H9 (cell line): ENCODE data around the gene CDHR2. TPM values are rescaled to one million over a fixed set of nuclear protein-coding genes. Genes with fewer than 3 reads are reported as not detected.

Experiments
- DNase-seq: peaks from one replicate; pipeline ENCODE4 v3.0.0-alpha.2; 2017
- H2AFZ ChIP-seq: one replicate; pipeline ENCODE4 v1.6.1; 2013; ENCODE audit warnings: mild to moderate bottlenecking, low read length, control low read depth, moderate library complexity
- H2AK5ac ChIP-seq: 2 replicates; pipeline ENCODE4 v1.6.1; 2013; ENCODE audit warnings: low read length, control low read depth, mixed read lengths; ENCODE audit not compliant: insufficient read length
- H2BK120ac ChIP-seq: one replicate; pipeline ENCODE4 v1.6.1; 2013; ENCODE audit warnings: low read depth, mild to moderate bottlenecking, low read length, control low read depth, inconsistent platforms; ENCODE audit not compliant: poor library complexity, severe bottlenecking
- H2BK12ac ChIP-seq: 2 replicates; pipeline ENCODE4 v1.6.1; 2013; ENCODE audit warnings: low read length, control low read depth, mixed read lengths, low read depth; ENCODE audit not compliant: insufficient read length
- H2BK15ac ChIP-seq: 2 replicates; pipeline ENCODE4 v1.6.1; 2013; ENCODE audit warnings: low read depth, low read length, control low read depth
- H2BK20ac ChIP-seq: one replicate; pipeline ENCODE4 v1.6.1; 2013; ENCODE audit warnings: low read depth, mild to moderate bottlenecking, low read length, control low read depth, inconsistent platforms; ENCODE audit not compliant: poor library complexity, severe bottlenecking
- H2BK5ac ChIP-seq: 2 replicates; pipeline ENCODE4 v1.6.1; 2013; ENCODE audit warnings: low read length, control low read depth, mixed read lengths; ENCODE audit not compliant: insufficient read length
- H3K14ac ChIP-seq: 2 replicates; pipeline ENCODE4 v1.6.1; 2013; ENCODE audit warnings: low read length, control low read depth; ENCODE audit not compliant: insufficient read depth
- H3K18ac ChIP-seq: 2 replicates; pipeline ENCODE4 v1.6.1; 2013; ENCODE audit warnings: low read depth, mild to moderate bottlenecking, mixed read lengths, low read length, control low read depth; ENCODE audit not compliant: insufficient read length
- H3K23ac ChIP-seq: 2 replicates; pipeline ENCODE4 v1.6.1; 2013; ENCODE audit warnings: low read length, control low read depth, mixed read lengths, low read depth; ENCODE audit not compliant: insufficient read length
- H3K23me2 ChIP-seq: 2 replicates; pipeline ENCODE4 v1.6.1; 2013; ENCODE audit warnings: low read depth, mild to moderate bottlenecking, mixed read lengths, low read length, control low read depth; ENCODE audit not compliant: insufficient read length, poor library complexity, severe bottlenecking
- H3K27ac ChIP-seq: 2 replicates; pipeline ENCODE4 v1.5.1; 2013; ENCODE audit warnings: low read length, control low read depth, mixed read lengths, low read depth; ENCODE audit not compliant: insufficient read length
- H3K27me3 ChIP-seq: 2 replicates; pipeline ENCODE4 v1.6.1; 2013; ENCODE audit warnings: low read length, control low read depth, inconsistent platforms; ENCODE audit not compliant: insufficient read depth
- H3K4ac ChIP-seq: 2 replicates; pipeline ENCODE4 v1.6.1; 2013; ENCODE audit warnings: low read depth, mild to moderate bottlenecking, control low read depth, inconsistent platforms, low read length, moderate library complexity
- H3K4me1 ChIP-seq: 2 replicates; pipeline ENCODE4 v1.6.1; 2013; ENCODE audit warnings: low read length, control low read depth, inconsistent platforms; ENCODE audit not compliant: insufficient read depth
- H3K4me2 ChIP-seq: 2 replicates; pipeline ENCODE4 v1.6.1; 2013; ENCODE audit warnings: low read length, control low read depth, mixed read lengths; ENCODE audit not compliant: insufficient read length, insufficient read depth
- H3K56ac ChIP-seq: 2 replicates; pipeline ENCODE4 v1.6.1; 2013; ENCODE audit warnings: low read depth, mild to moderate bottlenecking, mixed read lengths, low read length, control low read depth; ENCODE audit not compliant: insufficient read length
- H3K79me1 ChIP-seq: 2 replicates; pipeline ENCODE4 v1.6.1; 2013; ENCODE audit warnings: low read depth, mild to moderate bottlenecking, moderate library complexity, low read length, control low read depth, inconsistent platforms; ENCODE audit not compliant: insufficient read depth, poor library complexity, severe bottlenecking
- H3K79me2 ChIP-seq: 2 replicates; pipeline ENCODE4 v1.6.1; 2013; ENCODE audit warnings: low read length, control low read depth, inconsistent platforms; ENCODE audit not compliant: insufficient read depth
- H3K9ac ChIP-seq: 2 replicates; pipeline ENCODE4 v1.6.1; 2013; ENCODE audit warnings: low read length, control low read depth, mixed read lengths; ENCODE audit not compliant: insufficient read length; ENCODE audit errors: extremely low read depth
- H3K9me3 ChIP-seq: one replicate; pipeline ENCODE4 v1.6.1; 2013; ENCODE audit warnings: low read depth, low read length, inconsistent platforms; ENCODE audit not compliant: control insufficient read depth
- H3T11ph ChIP-seq: one replicate; pipeline ENCODE4 v1.6.1; 2013; ENCODE audit warnings: mild to moderate bottlenecking, low read length, control low read depth, inconsistent platforms
- H4K20me1 ChIP-seq: one replicate; pipeline ENCODE4 v1.6.1; 2013; ENCODE audit not compliant: control insufficient read depth, insufficient read length, insufficient read depth
- H4K5ac ChIP-seq: 2 replicates; pipeline ENCODE4 v1.6.1; 2013; ENCODE audit warnings: low read depth, mild to moderate bottlenecking, mixed read lengths, low read length, control low read depth; ENCODE audit not compliant: insufficient read length
- H4K8ac ChIP-seq: replicated peaks from 2 replicates; pipeline ENCODE4 v1.6.1; 2013; ENCODE audit warnings: low read length, control low read depth, mixed read lengths, low read depth; ENCODE audit not compliant: insufficient read length
- H4K91ac ChIP-seq: 2 replicates; pipeline ENCODE4 v1.6.1; 2013; ENCODE audit warnings: low read depth, mild to moderate bottlenecking, moderate library complexity, mixed read lengths, low read length, control low read depth; ENCODE audit not compliant: insufficient read length
- H3K27ac Mint-ChIP-seq, 3 experiments: 2 replicates in 2 of 3; 3 replicates in 1 of 3; pipeline ENCODE4 v1.8.0; 2020 to 2021; ENCODE audit warnings: mixed read lengths in 3 of 3, mild to moderate bottlenecking in 1 of 3, moderate library complexity in 1 of 3
- H3K27me3 Mint-ChIP-seq: 2 replicates; pipeline ENCODE4 v1.8.0; 2021; ENCODE audit warnings: low read depth, mild to moderate bottlenecking, moderate library complexity, mixed read lengths
- H3K36me3 Mint-ChIP-seq, 3 experiments: 2 replicates in 2 of 3; 3 replicates in 1 of 3; pipeline ENCODE4 v1.8.0; 2020 to 2021; ENCODE audit warnings: low read depth in 3 of 3, mixed read lengths in 3 of 3; ENCODE audit not compliant: insufficient read depth in 1 of 3
- H3K4me1 Mint-ChIP-seq, 2 experiments: 2 replicates each; pipeline ENCODE4 v1.8.0; 2020; ENCODE audit warnings: mixed read lengths in 2 of 2
- H3K4me3 Mint-ChIP-seq, 2 experiments: 2 replicates in 1 of 2; 3 replicates in 1 of 2; pipeline ENCODE4 v1.8.0; 2020 to 2021; ENCODE audit warnings: mild to moderate bottlenecking in 2 of 2, mixed read lengths in 2 of 2, moderate library complexity in 1 of 2
- H3K9me3 Mint-ChIP-seq, 2 experiments: 2 replicates in 1 of 2; 3 replicates in 1 of 2; pipeline ENCODE4 v1.8.0; 2020; ENCODE audit warnings: mild to moderate bottlenecking in 2 of 2, mixed read lengths in 2 of 2, moderate library complexity in 1 of 2
- WGBS: extraction: QIAGEN DNeasy Blood & Tissue Kit; methylation state at CpG from one replicate; pipeline ENCODE4 v1.1.7; 2013; ENCODE audit warnings: missing lambda C conversion rate, low lambda C conversion rate, mixed read lengths; ENCODE audit not compliant: insufficient read length; ENCODE audit errors: extremely low coverage; 5-methylcytosine and 5-hydroxymethylcytosine counted together
- total RNA-seq: library from RNA; stranded (reverse); gene quantifications from 2 replicates; pipeline ENCODE4 v1.2.1, GENCODE V29; 2021
- TF ChIP-seq, protein P1 (sequence below): fragments of 200-600 bp; sonication (generic); conservative IDR thresholded peaks from 3 replicates; pipeline ENCODE4 v1.8.0; 2021; ENCODE audit warnings: antibody characterized with exemption, mild to moderate bottlenecking

The CDHR2 gene
- total RNA-seq, 1 experiment from 2014 or later: 0.90 TPM

DNA sequence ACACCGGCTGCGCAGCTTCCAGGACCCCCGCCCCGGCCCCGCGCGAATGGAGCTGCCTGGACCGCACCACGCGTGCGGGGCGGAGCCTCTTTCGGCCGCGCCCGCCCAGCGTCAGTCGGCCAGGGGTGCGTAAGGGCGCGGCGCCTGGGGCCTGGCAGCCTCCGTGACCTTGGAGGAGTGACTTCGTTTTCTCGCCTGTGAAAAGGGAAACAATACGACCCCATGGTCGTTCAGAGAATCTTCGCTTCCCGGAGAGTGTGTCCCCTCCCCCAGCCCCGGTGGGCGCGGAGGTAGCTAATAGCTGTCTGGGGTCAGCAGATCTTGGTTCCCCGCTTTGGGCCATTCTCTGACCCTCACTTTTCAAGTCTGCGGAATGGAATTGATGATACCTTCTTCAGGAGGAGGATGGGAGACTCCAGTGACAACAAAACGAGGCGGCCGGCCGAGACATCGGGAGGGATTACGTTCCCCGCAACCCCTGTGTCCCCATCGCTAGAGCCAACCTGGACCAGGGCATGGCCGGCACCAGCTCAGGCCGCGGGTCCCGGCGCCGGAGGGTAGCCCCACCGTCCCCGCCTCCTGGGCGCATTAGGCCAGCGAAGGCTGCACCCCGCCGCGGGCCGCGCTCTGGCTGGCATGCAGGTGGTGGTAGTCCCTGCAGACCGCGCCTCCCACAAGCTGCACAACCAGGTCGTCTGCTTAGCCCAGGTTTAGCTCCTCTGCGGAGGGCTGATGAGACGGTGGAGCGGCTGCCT is 5.5 kb upstream of the CDHR2 start:
- no peak overlapping the region for H2AK5ac ChIP-seq
- no peak overlapping the region for H3K18ac ChIP-seq
- H3K27me3 Mint-ChIP-seq: peaks cover 3% of the 10 kb centered on the region; the same call in 1 of the 2 replicates
- TF ChIP-seq, protein P1, sequence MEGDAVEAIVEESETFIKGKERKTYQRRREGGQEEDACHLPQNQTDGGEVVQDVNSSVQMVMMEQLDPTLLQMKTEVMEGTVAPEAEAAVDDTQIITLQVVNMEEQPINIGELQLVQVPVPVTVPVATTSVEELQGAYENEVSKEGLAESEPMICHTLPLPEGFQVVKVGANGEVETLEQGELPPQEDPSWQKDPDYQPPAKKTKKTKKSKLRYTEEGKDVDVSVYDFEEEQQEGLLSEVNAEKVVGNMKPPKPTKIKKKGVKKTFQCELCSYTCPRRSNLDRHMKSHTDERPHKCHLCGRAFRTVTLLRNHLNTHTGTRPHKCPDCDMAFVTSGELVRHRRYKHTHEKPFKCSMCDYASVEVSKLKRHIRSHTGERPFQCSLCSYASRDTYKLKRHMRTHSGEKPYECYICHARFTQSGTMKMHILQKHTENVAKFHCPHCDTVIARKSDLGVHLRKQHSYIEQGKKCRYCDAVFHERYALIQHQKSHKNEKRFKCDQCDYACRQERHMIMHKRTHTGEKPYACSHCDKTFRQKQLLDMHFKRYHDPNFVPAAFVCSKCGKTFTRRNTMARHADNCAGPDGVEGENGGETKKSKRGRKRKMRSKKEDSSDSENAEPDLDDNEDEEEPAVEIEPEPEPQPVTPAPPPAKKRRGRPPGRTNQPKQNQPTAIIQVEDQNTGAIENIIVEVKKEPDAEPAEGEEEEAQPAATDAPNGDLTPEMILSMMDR: no peak
- H3K27ac ChIP-seq: no peak overlapping the region
- no peak overlapping the region for H2BK12ac ChIP-seq
- no peak overlapping the region for H2AFZ ChIP-seq
- no peak overlapping the region for H2BK120ac ChIP-seq
- H3K23me2 ChIP-seq: peaks cover 12% of the 10 kb centered on the region
- no peak overlapping the region for H3K56ac ChIP-seq
- peaks cover 40 to 44% of the 10 kb centered on the region in 2 experiments for H3K4me1 Mint-ChIP-seq
- no peak overlapping the region for H4K8ac ChIP-seq
- no peaks in the 10 kb centered on the region for H3K27me3 ChIP-seq
- H3K14ac ChIP-seq: no peak overlapping the region
- H3K4me2 ChIP-seq: peak overlapping the region; percentile 36
- H3K4me3 Mint-ChIP-seq: peak overlapping the region; percentile 82 to 94
- H3K27ac Mint-ChIP-seq: peak overlapping the region; percentile 58 to 96 (median 82); a peak in 5 of 7 replicates
- H3K36me3 Mint-ChIP-seq: peaks cover 0 to 2% (median 2%) of the 10 kb centered on the region in 3 experiments; a peak in 3 of 7 replicates
- peaks cover 13% of the 10 kb centered on the region; the same call in 1 of the 2 replicates for H3K4me1 ChIP-seq
- H3K9me3 ChIP-seq: no peaks in the 10 kb centered on the region
- peaks cover 2% of the 10 kb centered on the region for H4K20me1 ChIP-seq
- no peak overlapping the region for H2BK20ac ChIP-seq
- H4K5ac ChIP-seq: no peak overlapping the region
- H3K79me1 ChIP-seq: no peaks in the 10 kb centered on the region
- H3K9ac ChIP-seq: peak overlapping the region; percentile 31
- H3T11ph ChIP-seq: no peak overlapping the region
- no peak overlapping the region for H3K4ac ChIP-seq
- peak; percentile 73 for DNase-seq
- no CpG with 5 or more reads among the region's 63 CpGs for WGBS
- no peak overlapping the region for H2BK15ac ChIP-seq
- no peak overlapping the region for H4K91ac ChIP-seq
- no peaks in the 10 kb centered on the region for H3K79me2 ChIP-seq
- H3K9me3 Mint-ChIP-seq: no peaks in the 10 kb centered on the region
- no peak overlapping the region for H2BK5ac ChIP-seq
- H3K23ac ChIP-seq: no peak overlapping the region
